Measurements from ENCODE around the gene FAM114A1.
"Not testable (repeated sequence)": the region's sequence is repeated elsewhere in the genome, so short reads cannot be mapped to it uniquely, and the experiment has no call there.

DNA sequence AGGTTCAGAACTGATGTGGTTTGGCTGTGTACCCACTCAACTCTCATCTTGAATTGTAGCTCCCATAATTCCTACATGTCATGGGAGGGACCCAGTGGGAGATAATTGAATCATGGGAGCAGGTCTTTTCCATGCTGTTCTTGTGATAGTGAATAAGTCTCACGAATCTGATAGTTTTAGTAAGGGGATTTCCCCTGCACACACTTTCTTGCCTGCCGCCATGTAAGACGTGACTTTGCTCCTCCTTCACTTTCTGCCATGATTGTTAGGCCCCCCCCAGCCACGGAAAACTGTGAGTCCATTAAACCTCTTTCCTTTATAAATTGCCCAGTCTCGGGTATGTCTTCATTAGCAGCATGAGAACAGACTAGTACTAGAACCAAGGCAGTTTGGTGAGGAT lies 91.6 kb downstream of the FAM114A1 start:
- not testable (repeated sequence) for TF ChIP-seq EZH2phosphoT487 (IDR thresholded peaks at IDR 0.05; ENCODE audit: borderline replicate concordance)
- TF ChIP-seq, protein P1, sequence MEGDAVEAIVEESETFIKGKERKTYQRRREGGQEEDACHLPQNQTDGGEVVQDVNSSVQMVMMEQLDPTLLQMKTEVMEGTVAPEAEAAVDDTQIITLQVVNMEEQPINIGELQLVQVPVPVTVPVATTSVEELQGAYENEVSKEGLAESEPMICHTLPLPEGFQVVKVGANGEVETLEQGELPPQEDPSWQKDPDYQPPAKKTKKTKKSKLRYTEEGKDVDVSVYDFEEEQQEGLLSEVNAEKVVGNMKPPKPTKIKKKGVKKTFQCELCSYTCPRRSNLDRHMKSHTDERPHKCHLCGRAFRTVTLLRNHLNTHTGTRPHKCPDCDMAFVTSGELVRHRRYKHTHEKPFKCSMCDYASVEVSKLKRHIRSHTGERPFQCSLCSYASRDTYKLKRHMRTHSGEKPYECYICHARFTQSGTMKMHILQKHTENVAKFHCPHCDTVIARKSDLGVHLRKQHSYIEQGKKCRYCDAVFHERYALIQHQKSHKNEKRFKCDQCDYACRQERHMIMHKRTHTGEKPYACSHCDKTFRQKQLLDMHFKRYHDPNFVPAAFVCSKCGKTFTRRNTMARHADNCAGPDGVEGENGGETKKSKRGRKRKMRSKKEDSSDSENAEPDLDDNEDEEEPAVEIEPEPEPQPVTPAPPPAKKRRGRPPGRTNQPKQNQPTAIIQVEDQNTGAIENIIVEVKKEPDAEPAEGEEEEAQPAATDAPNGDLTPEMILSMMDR (conservative IDR thresholded peaks at IDR 0.05; ENCODE audit: low read length): not testable (repeated sequence)
